SK-N-SH (cell line): ENCODE data around the gene TMEM145. TPM values are rescaled to one million over a fixed set of nuclear protein-coding genes. Genes with fewer than 3 reads are reported as not detected.

Source experiments
- CTCF ChIA-PET: fragments of 300-600, 350-600 bp; formaldehyde crosslinking; extraction: SDS; loops from one replicate; lab custom pipeline; 2021; lab: Yijun Ruan, JAX
- POLR2A ChIA-PET: fragments of 350-600 bp; sonication (Branson Sonifier 250); formaldehyde crosslinking; extraction: SDS; loops from one replicate; lab custom pipeline; 2020; ENCODE audit warnings: antibody characterized with exemption, inconsistent platforms; lab: Yijun Ruan, JAX
- DNase-seq: peaks from one replicate; pipeline ENCODE4 v3.0.0; 2012
- H2AFZ ChIP-seq: fragments of 200-600 bp; sonication (generic); 2 replicates; pipeline ENCODE4 v1.8.1; 2016; ENCODE audit warnings: antibody characterized with exemption, mild to moderate bottlenecking, low read depth
- H3F3A ChIP-seq: fragments of 200-600 bp; sonication (generic); replicated peaks from 2 replicates; pipeline ENCODE3; 2016; ENCODE audit warnings: antibody characterized with exemption, mild to moderate bottlenecking; ENCODE audit not compliant: insufficient read depth
- H3K27ac ChIP-seq, 2 experiments: fragments of 200-500 bp in 1 of 2; fragments of 200-600 bp in 1 of 2; sonication (Bioruptor generic) in 1 of 2; sonication (generic), shearing (Covaris generic) in 1 of 2; 2 replicates each; pipeline versions ENCODE4 v1.5.1 to v1.6.1; 2014 to 2016; ENCODE audit warnings: low read depth in 2 of 2, inconsistent platforms in 1 of 2, low read length in 1 of 2, mild to moderate bottlenecking in 1 of 2, mixed read lengths in 1 of 2
- H3K27me3 ChIP-seq: fragments of 200-600 bp; sonication (generic), shearing (Covaris generic); 2 replicates; pipeline ENCODE4 v1.6.1; 2016; ENCODE audit warnings: mixed run types; ENCODE audit not compliant: insufficient read depth
- H3K36me3 ChIP-seq, 2 experiments: fragments of 200-500 bp in 1 of 2; fragments of 200-600 bp in 1 of 2; sonication (Bioruptor generic) in 1 of 2; sonication (generic) in 1 of 2; replicated peaks in 1 of 2; 2 replicates each; pipeline versions ENCODE3 to v1.5.1; 2014 to 2016; ENCODE audit warnings: low read length in 1 of 2, mild to moderate bottlenecking in 1 of 2; ENCODE audit not compliant: insufficient read depth in 2 of 2, control insufficient read depth in 1 of 2
- H3K4me1 ChIP-seq, 2 experiments: fragments of 200-500 bp in 1 of 2; fragments of 200-600 bp in 1 of 2; sonication (Bioruptor generic) in 1 of 2; sonication (generic), shearing (Covaris generic) in 1 of 2; 2 replicates each; pipeline versions ENCODE4 v1.5.1 to v1.6.1; 2014 to 2016; ENCODE audit warnings: low read depth in 1 of 2, low read length in 1 of 2, mixed run types in 1 of 2; ENCODE audit not compliant: insufficient read depth in 2 of 2, control insufficient read depth in 1 of 2
- H3K4me2 ChIP-seq: fragments of 200-600 bp; sonication (generic), shearing (Covaris generic); 2 replicates; pipeline ENCODE4 v1.6.1; 2017; ENCODE audit warnings: mixed run types
- H3K4me3 ChIP-seq, 2 experiments: fragments of 200-500 bp in 1 of 2; fragments of 200-600 bp in 1 of 2; sonication (Bioruptor generic) in 1 of 2; sonication (generic), shearing (Covaris generic) in 1 of 2; 2 replicates each; pipeline versions ENCODE4 v1.5.1 to v1.8.1; 2014 to 2016; ENCODE audit warnings: low read depth in 2 of 2, inconsistent platforms in 1 of 2, low read length in 1 of 2, mild to moderate bottlenecking in 1 of 2, mixed read lengths in 1 of 2, moderate library complexity in 1 of 2
- H3K79me2 ChIP-seq: fragments of 200-600 bp; sonication (generic); 2 replicates; pipeline ENCODE4 v1.8.1; 2017; ENCODE audit warnings: mild to moderate bottlenecking; ENCODE audit not compliant: insufficient read depth
- H3K9ac ChIP-seq: fragments of 200-600 bp; sonication (generic); 2 replicates; pipeline ENCODE4 v1.6.1; 2017; ENCODE audit warnings: mixed run types
- H3K9me2 ChIP-seq: fragments of 200-600 bp; sonication (generic); 2 replicates; pipeline ENCODE4 v1.6.1; 2017; ENCODE audit warnings: mixed run types
- H3K9me3 ChIP-seq: fragments of 200-600 bp; sonication (generic); 2 replicates; pipeline ENCODE4 v1.6.1; 2017; ENCODE audit warnings: mixed run types, mild to moderate bottlenecking, moderate library complexity
- H4K20me1 ChIP-seq: fragments of 200-600 bp; sonication (generic); 2 replicates; pipeline ENCODE4 v1.6.1; 2017; ENCODE audit warnings: mild to moderate bottlenecking, mixed run types; ENCODE audit not compliant: insufficient read depth
- CHD2 ChIP-seq: fragments of 150-350 bp; IDR thresholded peaks from 2 replicates; pipeline ENCODE4 v1.6.1; 2018; ENCODE audit warnings: low read length; ENCODE audit not compliant: partially characterized antibody
- FOSL2 ChIP-seq: IDR thresholded peaks from 2 replicates; pipeline ENCODE4 v1.4.0; 2012; ENCODE audit warnings: low read depth, mild to moderate bottlenecking, moderate library complexity, borderline replicate concordance
- GABPA ChIP-seq: IDR thresholded peaks from 2 replicates; pipeline ENCODE4 v1.4.0; 2012; ENCODE audit warnings: low read depth, mild to moderate bottlenecking
- GATA2 ChIP-seq: sonication (generic); formaldehyde crosslinking; IDR thresholded peaks from 2 replicates; pipeline ENCODE4 v1.5.0; 2020; ENCODE audit warnings: mild to moderate bottlenecking, missing genetic modification reagents
- MXI1 ChIP-seq: IDR thresholded peaks from 2 replicates; pipeline ENCODE4 v1.6.1; 2012; ENCODE audit warnings: mild to moderate bottlenecking, low read depth, low read length, improper control_type of control experiment
- RAD21 ChIP-seq: IDR thresholded peaks from 2 replicates; pipeline ENCODE4 v1.6.1; 2012; ENCODE audit warnings: mild to moderate bottlenecking, low read length
- RCOR1 ChIP-seq: fragments of 150-350 bp; IDR thresholded peaks from 2 replicates; pipeline ENCODE4 v1.6.1; 2017; ENCODE audit warnings: antibody characterized with exemption, low read length
- TAF1 ChIP-seq: IDR thresholded peaks from 2 replicates; pipeline ENCODE4 v1.6.1; 2012; ENCODE audit warnings: low read depth, mild to moderate bottlenecking, low read length, moderate library complexity, borderline replicate concordance
- TEAD4 ChIP-seq: IDR thresholded peaks from 2 replicates; pipeline ENCODE4 v1.4.0; 2012; ENCODE audit warnings: mild to moderate bottlenecking, borderline replicate concordance; ENCODE audit not compliant: insufficient read depth
- YY1 ChIP-seq: IDR thresholded peaks from 2 replicates; pipeline ENCODE4 v1.4.0; 2012; ENCODE audit warnings: low read depth, mild to moderate bottlenecking
- whole genome bisulfite sequencing: methylation state at CpG from one replicate; pipeline ENCODE4 v1.1.6; 2017; ENCODE audit warnings: low lambda C conversion rate; 5-methylcytosine and 5-hydroxymethylcytosine counted together
- polyA plus RNA-seq, 3 experiments: library from polyadenylated mRNA; depleted of rRNA; stranded (reverse); fragments of >200 nt; gene quantifications; 2 replicates each; pipeline ENCODE4 v1.2.3, GENCODE V29; 2012
- TF ChIP-seq, protein P1 (sequence below): IDR thresholded peaks from 2 replicates; pipeline ENCODE4 v1.4.0; 2012; ENCODE audit warnings: low read depth
- TF ChIP-seq, protein P2 (sequence below): fragments of 150-350 bp; IDR thresholded peaks from 2 replicates; pipeline ENCODE4 v1.6.1; 2016; ENCODE audit warnings: mild to moderate bottlenecking, low read depth, low read length
- TF ChIP-seq, protein P3 (sequence below): fragments of 150-350 bp; IDR thresholded peaks from 2 replicates; pipeline ENCODE4 v1.6.1; 2017; ENCODE audit warnings: antibody characterized with exemption, low read length, low read depth, borderline replicate concordance

Gene TMEM145
- polyA plus RNA-seq, 1 of the 3 experiments (the other 2 are of a cell fraction) = 2.0 TPM

DNA sequence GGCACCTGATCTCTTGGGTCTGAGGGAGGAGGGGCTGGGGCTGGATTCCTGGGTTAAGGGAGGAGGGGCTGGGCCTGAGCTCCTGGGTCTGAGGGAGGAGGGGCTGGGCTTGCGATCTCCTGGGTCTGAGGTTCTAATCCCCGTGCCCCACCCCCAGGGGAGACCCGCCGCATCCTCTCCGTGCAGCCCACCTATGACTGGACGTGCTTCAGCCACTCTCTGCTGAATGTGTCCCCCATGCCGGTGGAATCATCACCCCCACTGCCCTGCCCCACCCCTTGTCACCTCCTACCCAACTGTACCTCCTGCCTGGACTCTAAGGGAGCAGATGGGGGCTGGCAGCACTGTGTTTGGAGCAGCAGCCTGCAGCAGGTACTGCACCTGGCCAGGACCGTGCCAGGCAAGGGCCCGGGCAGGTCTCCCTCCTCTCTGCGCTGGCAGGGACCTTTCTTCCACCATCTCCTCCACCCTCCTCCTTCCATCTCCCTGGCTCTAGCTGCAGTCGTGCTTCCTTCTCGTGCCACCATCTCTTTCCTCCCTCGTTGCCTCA is 49.9 kb downstream of the TMEM145 start:
- no peak overlapping the region for H3K9ac ChIP-seq
- WGBS = 96% methylated on average over 10 of the region's 13 CpGs
- DNase-seq = no peak
- no peaks in the 10 kb centered on the region for H3K9me2 ChIP-seq
- H3K36me3 ChIP-seq = peaks cover 10 to 22% of the 10 kb centered on the region in 2 experiments
- POLR2A ChIA-PET = no interaction called here
- CTCF ChIA-PET = no interaction called here
- H3K4me2 ChIP-seq = no peak overlapping the region
- no peaks in the 10 kb centered on the region for H3K27me3 ChIP-seq
- H3K27ac ChIP-seq = no peak overlapping the region
- no peaks in the 10 kb centered on the region for H4K20me1 ChIP-seq
- no peak overlapping the region for H2AFZ ChIP-seq
- no peaks in the 10 kb centered on the region for H3K79me2 ChIP-seq
- H3K4me1 ChIP-seq = no peaks in the 10 kb centered on the region; a peak in 1 of 4 replicates
- TF ChIP-seq, protein P1, sequence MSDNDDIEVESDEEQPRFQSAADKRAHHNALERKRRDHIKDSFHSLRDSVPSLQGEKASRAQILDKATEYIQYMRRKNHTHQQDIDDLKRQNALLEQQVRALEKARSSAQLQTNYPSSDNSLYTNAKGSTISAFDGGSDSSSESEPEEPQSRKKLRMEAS = no peak
- no peak for TF ChIP-seq FOSL2
- TF ChIP-seq GABPA = no peak
- TF ChIP-seq MXI1 = no peak
- TF ChIP-seq RCOR1 = no peak
- TF ChIP-seq CHD2 = no peak
- TF ChIP-seq RAD21 = no peak
- no peak for TF ChIP-seq GATA2 (CRISPR knock-in tag)
- TF ChIP-seq, protein P2, sequence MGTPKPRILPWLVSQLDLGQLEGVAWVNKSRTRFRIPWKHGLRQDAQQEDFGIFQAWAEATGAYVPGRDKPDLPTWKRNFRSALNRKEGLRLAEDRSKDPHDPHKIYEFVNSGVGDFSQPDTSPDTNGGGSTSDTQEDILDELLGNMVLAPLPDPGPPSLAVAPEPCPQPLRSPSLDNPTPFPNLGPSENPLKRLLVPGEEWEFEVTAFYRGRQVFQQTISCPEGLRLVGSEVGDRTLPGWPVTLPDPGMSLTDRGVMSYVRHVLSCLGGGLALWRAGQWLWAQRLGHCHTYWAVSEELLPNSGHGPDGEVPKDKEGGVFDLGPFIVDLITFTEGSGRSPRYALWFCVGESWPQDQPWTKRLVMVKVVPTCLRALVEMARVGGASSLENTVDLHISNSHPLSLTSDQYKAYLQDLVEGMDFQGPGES = no peak
- no peak for TF ChIP-seq TEAD4
- H3F3A ChIP-seq = no peaks in the 10 kb centered on the region
- H3K9me3 ChIP-seq = no peaks in the 10 kb centered on the region
- H3K4me3 ChIP-seq = no peak overlapping the region

DNA sequence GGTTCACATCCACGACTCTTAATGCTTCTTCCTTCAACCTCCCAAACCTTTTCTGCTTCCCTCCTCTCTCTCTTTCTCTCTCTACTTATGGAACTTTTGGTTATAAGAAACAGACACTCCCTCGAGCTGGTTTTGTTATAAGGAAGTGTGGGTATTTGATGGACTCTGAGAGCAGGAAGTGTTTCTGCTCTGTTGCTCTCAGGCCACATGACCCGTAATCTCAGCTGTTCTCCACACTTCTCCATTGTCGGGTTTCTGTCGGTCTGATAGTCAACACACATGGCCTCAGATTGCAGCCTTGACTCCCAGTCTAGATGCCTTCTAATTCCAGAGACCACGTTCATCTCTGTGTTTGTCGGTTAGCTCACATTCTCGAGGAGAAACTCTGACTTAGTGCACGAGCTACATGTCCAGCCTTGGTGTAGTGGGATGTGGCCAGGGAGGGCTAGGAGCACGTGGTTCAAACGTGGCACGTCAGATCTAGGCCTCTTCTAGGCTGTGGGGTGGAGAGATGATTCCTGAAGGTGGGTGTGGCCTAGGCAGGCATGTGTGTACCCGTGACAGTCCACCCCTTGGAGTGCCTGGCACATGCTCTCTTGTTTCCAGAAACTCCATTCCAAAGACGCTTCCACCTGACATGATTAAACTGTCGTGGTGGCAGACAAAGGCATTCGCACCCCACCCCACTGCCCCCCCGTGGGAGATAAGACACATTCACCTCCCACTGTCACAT is 50.7 kb downstream of the TMEM145 start:
- CTCF ChIA-PET = interaction anchor here (0.6 kb wide), 1 partner anchor 15 kb away, joined by 3 read pairs; no protein-coding TSS in a partner anchor
- Histone ChIP-seq H3K36me3 (peaks cover 10 to 15% of the 10 kb centered on the region in 2 experiments), H3K4me2 (no peak overlapping the region), H3K27ac (no peak overlapping the region), H2AFZ (no peak overlapping the region), H3K4me3 (no peak overlapping the region), H3K79me2 (no peaks in the 10 kb centered on the region), H3K9ac (no peak overlapping the region), H3K9me3 (no peaks in the 10 kb centered on the region), H3F3A (no peaks in the 10 kb centered on the region), H3K9me2 (no peaks in the 10 kb centered on the region), H3K27me3 (no peaks in the 10 kb centered on the region), H3K4me1 (no peaks in the 10 kb centered on the region; a peak in 1 of 4 replicates), H4K20me1 (no peaks in the 10 kb centered on the region)
- TF ChIP-seq GABPA (no peak), TEAD4 (no peak), YY1 (no peak), FOSL2 (no peak), TAF1 (no peak), CHD2 (no peak)
- TF ChIP-seq, protein P1 = no peak
- TF ChIP-seq, protein P3, sequence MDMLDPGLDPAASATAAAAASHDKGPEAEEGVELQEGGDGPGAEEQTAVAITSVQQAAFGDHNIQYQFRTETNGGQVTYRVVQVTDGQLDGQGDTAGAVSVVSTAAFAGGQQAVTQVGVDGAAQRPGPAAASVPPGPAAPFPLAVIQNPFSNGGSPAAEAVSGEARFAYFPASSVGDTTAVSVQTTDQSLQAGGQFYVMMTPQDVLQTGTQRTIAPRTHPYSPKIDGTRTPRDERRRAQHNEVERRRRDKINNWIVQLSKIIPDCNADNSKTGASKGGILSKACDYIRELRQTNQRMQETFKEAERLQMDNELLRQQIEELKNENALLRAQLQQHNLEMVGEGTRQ = no peak
- TF ChIP-seq, protein P2 = no peak
- WGBS = 87% methylated on average over 17 of the region's 17 CpGs
- no peak for DNase-seq
- POLR2A ChIA-PET = no interaction called here
